Activated CD8-positive, alpha-beta T cell treated with anti-CD3 and anti-CD28 coated beads for 36 hours (primary cell): ENCODE measurements around the gene HMCN2. TPM values are rescaled to one million over a fixed set of nuclear protein-coding genes. Genes with fewer than 3 reads are reported as not detected.

Source experiments
- ATAC-seq: fragments of 200-7000 bp; cut with Tn5 transposase; one replicate; pipeline ENCODE4 v1.10.0; 2021; ENCODE audit warnings: mild to moderate bottlenecking, moderate library complexity
- CTCF ChIA-PET: fragments of 350-600 bp; sonication (Branson Sonifier 250); formaldehyde crosslinking; loops from one replicate; lab custom pipeline; 2021; ENCODE audit warnings: antibody characterized with exemption; lab: Charles Lee
- POLR2A ChIA-PET: fragments of 350-600 bp; sonication (Branson Sonifier 250); formaldehyde crosslinking; loops from one replicate; lab custom pipeline; 2021; ENCODE audit warnings: antibody characterized with exemption; lab: Charles Lee
- DNase-seq: peaks from one replicate; pipeline ENCODE4 v3.0.0-alpha.2; 2020
- H3K27ac Mint-ChIP-seq: one replicate; pipeline ENCODE4 v1.8.0; 2021; ENCODE audit warnings: mild to moderate bottlenecking, mixed read lengths
- H3K27me3 Mint-ChIP-seq: one replicate; pipeline ENCODE4 v1.8.0; 2021; ENCODE audit warnings: mixed read lengths
- H3K36me3 Mint-ChIP-seq: one replicate; pipeline ENCODE4 v1.8.0; 2021; ENCODE audit warnings: low read depth, mixed read lengths
- H3K4me1 Mint-ChIP-seq: one replicate; pipeline ENCODE4 v1.8.0; 2021; ENCODE audit warnings: low read depth, mixed read lengths
- H3K4me3 Mint-ChIP-seq: one replicate; pipeline ENCODE4 v1.8.0; 2021; ENCODE audit warnings: mild to moderate bottlenecking, moderate library complexity, mixed read lengths
- H3K9me3 Mint-ChIP-seq: one replicate; pipeline ENCODE4 v1.8.0; 2021; ENCODE audit warnings: mixed read lengths
- intact Hi-C: fragments of 100-400 bp; cut with micrococcal nuclease; formaldehyde crosslinking; loops from one replicate; pipeline ENCODE4 v1.10.0; 2022
- total RNA-seq, 2 experiments: library from RNA; stranded (reverse); gene quantifications; one replicate each; pipeline ENCODE4 v1.2.3, GENCODE V29; 2021
- TF ChIP-seq, protein P1 (sequence below): fragments of 200-600 bp; IDR thresholded peaks from one replicate; pipeline ENCODE4 v1.8.0; 2022; ENCODE audit warnings: antibody characterized with exemption, mild to moderate bottlenecking

Gene HMCN2
- total RNA-seq, 2 experiments from 2014 or later = not detected

DNA sequence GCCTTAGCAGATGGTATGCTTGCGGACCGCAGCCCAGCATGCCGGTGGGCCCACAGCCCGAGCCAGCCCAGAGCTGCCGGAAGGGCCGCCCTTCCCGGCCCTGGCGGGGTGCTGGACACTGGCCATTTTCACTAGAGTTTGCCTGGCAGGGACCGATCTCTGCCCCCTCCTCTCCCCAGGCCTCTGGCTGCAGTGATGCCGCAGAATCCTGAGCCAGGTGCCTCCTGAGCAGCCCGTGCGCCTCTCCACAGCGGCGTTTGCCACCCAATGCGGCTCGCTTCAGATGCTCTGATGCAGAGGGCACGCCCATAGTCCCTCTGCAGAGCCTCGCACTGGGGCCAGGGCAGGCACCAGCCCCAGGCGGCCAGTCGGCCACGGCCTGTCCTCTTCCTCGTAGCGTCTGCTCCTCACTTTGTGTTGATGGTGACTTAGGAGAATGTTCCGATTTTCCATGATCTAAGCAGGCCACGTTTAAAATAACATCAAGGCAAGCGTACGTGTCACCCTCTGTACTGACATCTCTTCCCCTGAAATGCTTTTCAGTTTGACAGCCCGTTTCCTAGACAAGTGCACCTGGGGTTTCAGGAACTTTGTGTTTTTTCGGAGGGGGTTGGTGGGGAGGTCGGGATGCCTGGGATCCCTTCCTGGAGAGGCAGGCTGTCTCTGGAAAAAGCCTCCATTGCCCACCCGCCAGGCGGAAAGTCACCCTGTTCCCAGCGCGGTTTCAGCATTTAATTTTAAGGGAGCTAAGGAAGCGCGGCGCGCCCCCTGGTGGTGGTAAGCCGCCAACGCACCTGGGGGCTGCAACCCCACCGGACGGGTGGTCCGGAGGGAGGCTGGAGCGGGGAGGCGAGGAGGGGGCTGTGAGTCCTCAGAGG lies 29.8 kb upstream of the HMCN2 start:
- H3K4me1 Mint-ChIP-seq = peaks cover 23% of the 10 kb centered on the region
- ATAC-seq (no peak), DNase-seq (peak; percentile 80)
- intact Hi-C loops = loop anchor here (1.0 to 5.0 kb wide), 2 partner anchors 108 to 128 kb away; no protein-coding TSS in a partner anchor
- no peaks in the 10 kb centered on the region for H3K27me3 Mint-ChIP-seq
- POLR2A ChIA-PET = interaction anchor here (0.5 to 1.3 kb wide), 4 partner anchors 45 to 174 kb away, joined by 3 to 5 read pairs (median 3); no protein-coding TSS in a partner anchor
- H3K9me3 Mint-ChIP-seq = no peaks in the 10 kb centered on the region
- no peaks in the 10 kb centered on the region for H3K36me3 Mint-ChIP-seq
- CTCF ChIA-PET = interaction anchor here (0.6 to 2.6 kb wide), 15 partner anchors 9 to 177 kb away, joined by 3 to 45 read pairs (median 4); no protein-coding TSS in a partner anchor
- H3K4me3 Mint-ChIP-seq = no peak overlapping the region
- TF ChIP-seq, protein P1, sequence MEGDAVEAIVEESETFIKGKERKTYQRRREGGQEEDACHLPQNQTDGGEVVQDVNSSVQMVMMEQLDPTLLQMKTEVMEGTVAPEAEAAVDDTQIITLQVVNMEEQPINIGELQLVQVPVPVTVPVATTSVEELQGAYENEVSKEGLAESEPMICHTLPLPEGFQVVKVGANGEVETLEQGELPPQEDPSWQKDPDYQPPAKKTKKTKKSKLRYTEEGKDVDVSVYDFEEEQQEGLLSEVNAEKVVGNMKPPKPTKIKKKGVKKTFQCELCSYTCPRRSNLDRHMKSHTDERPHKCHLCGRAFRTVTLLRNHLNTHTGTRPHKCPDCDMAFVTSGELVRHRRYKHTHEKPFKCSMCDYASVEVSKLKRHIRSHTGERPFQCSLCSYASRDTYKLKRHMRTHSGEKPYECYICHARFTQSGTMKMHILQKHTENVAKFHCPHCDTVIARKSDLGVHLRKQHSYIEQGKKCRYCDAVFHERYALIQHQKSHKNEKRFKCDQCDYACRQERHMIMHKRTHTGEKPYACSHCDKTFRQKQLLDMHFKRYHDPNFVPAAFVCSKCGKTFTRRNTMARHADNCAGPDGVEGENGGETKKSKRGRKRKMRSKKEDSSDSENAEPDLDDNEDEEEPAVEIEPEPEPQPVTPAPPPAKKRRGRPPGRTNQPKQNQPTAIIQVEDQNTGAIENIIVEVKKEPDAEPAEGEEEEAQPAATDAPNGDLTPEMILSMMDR = peak; percentile 98
- no peak overlapping the region for H3K27ac Mint-ChIP-seq

DNA sequence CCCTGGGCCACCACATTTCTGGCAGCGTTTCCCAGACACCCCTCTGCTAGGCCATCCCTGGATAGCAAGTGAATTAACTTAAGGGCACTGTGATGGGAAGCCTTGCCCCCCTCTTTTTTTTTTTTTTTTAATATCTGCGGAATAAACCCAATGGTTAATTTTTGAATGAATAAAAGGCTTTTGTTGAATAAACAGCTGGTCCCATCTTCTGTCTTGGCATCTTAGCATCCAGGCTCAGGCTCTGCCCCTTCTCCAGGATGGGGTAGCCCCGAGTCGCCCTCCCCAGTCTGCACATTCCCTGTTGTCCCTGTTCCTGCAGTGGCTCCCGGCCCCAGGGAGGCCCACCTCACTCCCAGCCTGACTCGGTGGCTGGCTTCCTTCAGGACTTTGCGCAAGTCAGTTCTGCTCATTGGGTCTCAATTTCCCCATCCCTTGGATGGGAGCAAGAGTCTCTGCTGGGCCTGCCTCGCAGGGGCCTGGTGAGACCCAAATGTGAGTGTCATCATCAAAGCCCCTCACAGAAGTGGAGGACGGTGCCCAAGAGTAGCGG lies 29.0 kb upstream of the HMCN2 start:
- Mint-ChIP-seq H3K27ac (no peak overlapping the region), H3K36me3 (no peaks in the 10 kb centered on the region), H3K27me3 (no peaks in the 10 kb centered on the region), H3K4me3 (no peak overlapping the region), H3K9me3 (no peaks in the 10 kb centered on the region), H3K4me1 (peaks cover 26% of the 10 kb centered on the region)
- DNase-seq = no peak
- intact Hi-C loops = loop anchor here (1.0 to 5.0 kb wide), 2 partner anchors 109 to 129 kb away; no protein-coding TSS in a partner anchor
- TF ChIP-seq, protein P1 = peak; percentile 36
- ChIA-PET POLR2A (interaction anchor here (0.5 to 1.3 kb wide), 3 partner anchors 45 to 125 kb away, joined by 3 to 5 read pairs (median 3); no protein-coding TSS in a partner anchor), CTCF (interaction anchor here (0.9 to 2.6 kb wide), 13 partner anchors 8 to 178 kb away, joined by 3 to 45 read pairs (median 4); no protein-coding TSS in a partner anchor)
- no peak for ATAC-seq

DNA sequence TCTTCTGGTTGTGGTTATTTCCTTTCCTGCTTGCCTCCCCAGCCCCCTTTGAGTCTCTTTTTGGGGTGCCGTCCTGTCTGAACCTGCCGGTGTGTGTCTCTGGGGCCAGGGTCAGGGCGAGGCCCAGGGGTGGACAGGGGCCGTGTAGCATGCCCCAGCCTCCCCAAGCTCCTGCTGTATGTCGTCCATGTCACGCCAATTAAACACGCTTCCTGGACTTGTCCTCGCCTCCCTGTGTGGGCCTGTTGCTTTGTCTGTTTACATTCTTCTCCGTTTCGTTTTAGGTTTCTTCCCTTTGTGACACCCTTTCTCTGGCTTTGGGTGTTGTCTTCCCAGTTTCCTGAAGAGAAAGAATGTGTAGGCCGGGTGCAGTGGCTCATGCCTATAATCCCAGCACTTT lies 28.5 kb upstream of the HMCN2 start:
- no peaks in the 10 kb centered on the region for H3K36me3 Mint-ChIP-seq
- no peak overlapping the region for H3K27ac Mint-ChIP-seq
- no peaks in the 10 kb centered on the region for H3K27me3 Mint-ChIP-seq
- no peak overlapping the region for H3K4me3 Mint-ChIP-seq
- peaks cover 26% of the 10 kb centered on the region for H3K4me1 Mint-ChIP-seq
- ATAC-seq (no peak), DNase-seq (no peak)
- ChIA-PET POLR2A (interaction anchor here (1.0 to 1.3 kb wide), 2 partner anchors 51 to 126 kb away, joined by 3 to 5 read pairs; no protein-coding TSS in a partner anchor), CTCF (interaction anchor here (0.9 to 7.3 kb wide), 7 partner anchors 11 to 179 kb away, joined by 3 to 111 read pairs (median 7); no protein-coding TSS in a partner anchor)
- TF ChIP-seq, protein P1 = no peak
- intact Hi-C loops = loop anchor here (5.0 kb wide), 1 partner anchor 110 kb away; no protein-coding TSS in a partner anchor
- no peaks in the 10 kb centered on the region for H3K9me3 Mint-ChIP-seq

DNA sequence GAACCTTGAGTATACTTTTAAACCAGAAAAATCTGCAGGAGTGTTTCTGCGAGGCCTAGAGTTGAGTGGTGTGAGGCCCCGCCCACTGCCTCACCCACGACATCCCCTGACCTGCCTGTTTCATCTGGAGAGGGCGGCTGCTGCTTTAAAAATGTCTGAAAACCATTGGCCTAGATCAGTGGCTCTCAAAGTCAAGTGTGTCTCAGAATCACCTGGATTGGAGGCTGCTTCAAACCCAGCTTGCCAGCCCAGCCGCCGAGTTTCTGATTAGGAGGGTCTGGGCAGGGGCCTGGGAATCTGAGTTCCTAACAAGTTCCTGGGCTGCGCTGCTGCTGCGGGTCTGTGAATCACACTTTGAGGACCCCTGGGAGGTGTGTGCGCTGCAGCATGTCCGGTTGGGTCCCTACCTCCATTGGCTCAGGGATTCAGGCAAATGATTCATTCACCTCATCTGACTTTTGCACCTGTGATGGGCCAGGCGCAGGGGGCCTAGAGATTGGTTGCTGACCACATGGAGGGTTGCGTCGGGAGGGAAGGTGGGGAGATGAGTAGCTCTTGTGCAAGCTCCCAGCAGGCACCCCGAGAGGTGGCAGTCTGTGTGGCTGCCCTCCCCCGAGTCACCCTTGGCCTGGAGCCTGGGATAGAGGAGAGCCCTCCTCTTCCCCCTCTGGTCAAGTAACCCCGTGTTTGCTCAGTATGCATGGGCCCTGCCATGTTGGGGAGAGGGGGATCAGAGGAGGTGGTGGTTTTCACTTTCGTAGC lies 27.6 kb upstream of the HMCN2 start:
- peak; percentile 26 for DNase-seq
- Mint-ChIP-seq H3K27me3 (peaks cover 2% of the 10 kb centered on the region), H3K9me3 (no peaks in the 10 kb centered on the region), H3K4me1 (peaks cover 29% of the 10 kb centered on the region), H3K36me3 (no peaks in the 10 kb centered on the region), H3K4me3 (no peak overlapping the region), H3K27ac (no peak overlapping the region)
- CTCF ChIA-PET = interaction anchor here (1.1 to 7.3 kb wide), 3 partner anchors 14 to 129 kb away, joined by 3 to 111 read pairs (median 3); no protein-coding TSS in a partner anchor
- POLR2A ChIA-PET = interaction anchor here (1.0 to 2.0 kb wide), 2 partner anchors 109 to 131 kb away, joined by 3 to 7 read pairs; no protein-coding TSS in a partner anchor
- TF ChIP-seq, protein P1 = no peak
- ATAC-seq = no peak
- intact Hi-C loops = loop anchor here (5.0 kb wide), 1 partner anchor 111 kb away; no protein-coding TSS in a partner anchor
